Coronary artery (tissue), 2 donors: ENCODE results near the gene PRUNE2.
A peak's percentile ranks its signal among the peaks of the same experiment; 100 is the strongest.

Experiments used
- DNase-seq: peaks from one replicate; pipeline ENCODE4 v3.0.0-alpha.2; 2017; ENCODE audit warnings: low spot score
- H3K27ac ChIP-seq, 2 donors: fragments of 200-600 bp; sonication (generic); one replicate each; pipeline ENCODE4 v1.5.1; 2016 to 2019
- H3K4me3 ChIP-seq: fragments of 200-600 bp; sonication (generic); 2 replicates; pipeline ENCODE4 v1.5.1; 2016; ENCODE audit warnings: mild to moderate bottlenecking, moderate library complexity
- TF ChIP-seq, protein P1 (sequence below): fragments of 200-600 bp; sonication (generic); IDR thresholded peaks from one replicate; pipeline ENCODE4 v1.5.1; 2019; ENCODE audit warnings: antibody characterized with exemption

PRUNE2 gene

DNA sequence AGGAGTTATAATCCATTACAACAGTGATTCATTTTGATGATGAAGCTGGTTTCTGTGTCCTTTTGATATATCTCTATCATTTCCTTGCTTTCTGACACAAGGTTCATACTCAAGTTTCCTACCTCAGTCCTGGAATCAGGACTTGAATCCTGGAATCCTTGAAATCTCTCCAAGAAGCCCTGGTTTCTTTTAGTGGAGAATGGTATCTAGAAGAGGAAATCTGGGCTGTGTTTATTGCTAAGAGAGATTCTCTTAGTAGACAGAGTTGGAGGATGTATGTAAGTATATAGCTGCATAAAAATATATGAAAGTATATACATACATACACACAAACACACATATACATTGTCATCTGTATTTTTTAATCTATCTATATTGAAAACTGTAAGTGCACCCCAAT lies 332.5 kb downstream of the PRUNE2 start:
- Histone ChIP-seq H3K27ac (no peak overlapping the region), H3K4me3 (no peak overlapping the region)
- no peak for DNase-seq
- TF ChIP-seq, protein P1, sequence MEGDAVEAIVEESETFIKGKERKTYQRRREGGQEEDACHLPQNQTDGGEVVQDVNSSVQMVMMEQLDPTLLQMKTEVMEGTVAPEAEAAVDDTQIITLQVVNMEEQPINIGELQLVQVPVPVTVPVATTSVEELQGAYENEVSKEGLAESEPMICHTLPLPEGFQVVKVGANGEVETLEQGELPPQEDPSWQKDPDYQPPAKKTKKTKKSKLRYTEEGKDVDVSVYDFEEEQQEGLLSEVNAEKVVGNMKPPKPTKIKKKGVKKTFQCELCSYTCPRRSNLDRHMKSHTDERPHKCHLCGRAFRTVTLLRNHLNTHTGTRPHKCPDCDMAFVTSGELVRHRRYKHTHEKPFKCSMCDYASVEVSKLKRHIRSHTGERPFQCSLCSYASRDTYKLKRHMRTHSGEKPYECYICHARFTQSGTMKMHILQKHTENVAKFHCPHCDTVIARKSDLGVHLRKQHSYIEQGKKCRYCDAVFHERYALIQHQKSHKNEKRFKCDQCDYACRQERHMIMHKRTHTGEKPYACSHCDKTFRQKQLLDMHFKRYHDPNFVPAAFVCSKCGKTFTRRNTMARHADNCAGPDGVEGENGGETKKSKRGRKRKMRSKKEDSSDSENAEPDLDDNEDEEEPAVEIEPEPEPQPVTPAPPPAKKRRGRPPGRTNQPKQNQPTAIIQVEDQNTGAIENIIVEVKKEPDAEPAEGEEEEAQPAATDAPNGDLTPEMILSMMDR = no peak

DNA sequence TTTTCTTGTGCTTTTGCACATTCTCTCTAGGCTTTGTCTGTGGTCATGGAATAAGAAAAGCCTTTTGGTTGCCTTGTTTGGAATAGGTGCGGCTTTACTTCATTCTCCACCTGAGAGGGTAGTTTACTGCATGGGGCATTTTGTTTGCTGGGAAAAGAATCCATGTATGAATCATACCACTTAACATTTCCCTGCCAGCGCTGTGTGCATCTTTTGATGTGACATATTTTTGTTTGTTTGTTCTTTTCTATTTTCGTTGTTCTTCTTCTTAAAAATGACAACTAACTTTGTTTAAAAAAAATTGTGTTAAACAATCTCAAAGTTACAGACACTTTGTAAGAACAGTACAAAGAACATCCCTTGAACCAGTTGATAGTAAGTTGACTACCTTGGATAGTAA lies 333.8 kb downstream of the PRUNE2 start:
- H3K4me3 ChIP-seq = no peak overlapping the region
- DNase-seq = no peak
- no peak overlapping the region for H3K27ac ChIP-seq
- TF ChIP-seq, protein P1 = no peak

DNA sequence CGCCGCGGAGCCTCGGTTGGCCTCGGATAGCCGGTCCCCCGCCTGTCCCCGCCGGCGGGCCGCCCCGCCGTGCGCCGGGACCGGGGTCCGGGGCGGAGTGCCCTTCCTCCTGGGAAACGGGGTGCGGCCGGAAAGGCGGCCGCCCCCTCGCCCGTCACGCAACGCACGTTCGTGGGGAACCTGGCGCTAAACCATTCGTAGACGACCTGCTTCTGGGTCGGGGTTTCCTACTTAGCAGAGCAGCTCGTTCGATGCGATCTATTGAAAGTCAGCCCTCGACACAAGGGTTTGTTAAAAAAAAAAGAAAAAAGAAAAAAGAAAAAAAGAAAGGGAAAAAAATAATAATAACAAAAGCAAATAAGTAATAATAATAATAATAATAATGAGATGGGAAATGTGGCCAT lies 334.2 kb downstream of the PRUNE2 start:
- Histone ChIP-seq H3K4me3 (peak overlapping the region; percentile 68), H3K27ac (no peak overlapping the region)
- DNase-seq = no peak
- TF ChIP-seq, protein P1 = no peak

DNA sequence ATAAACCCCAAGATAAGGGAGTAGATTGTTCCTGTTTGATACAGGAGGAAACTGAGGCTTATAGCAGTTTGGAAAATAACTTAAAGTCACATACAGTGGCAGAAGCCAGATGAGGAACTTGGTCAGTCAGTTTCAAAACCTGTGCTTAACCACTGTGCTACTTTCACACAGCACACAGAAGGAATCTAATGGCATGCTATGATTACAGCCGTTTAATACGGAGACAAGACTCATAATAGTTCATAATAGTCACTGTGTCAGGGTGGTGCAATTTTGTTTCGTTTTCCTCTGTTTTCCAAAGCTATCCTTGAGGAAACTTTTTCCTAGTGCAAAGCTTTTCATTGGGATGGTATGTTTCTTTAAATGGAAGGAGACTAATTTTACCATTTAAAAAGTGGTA lies 334.6 kb downstream of the PRUNE2 start:
- Histone ChIP-seq H3K27ac (no peak overlapping the region), H3K4me3 (peak overlapping the region; percentile 68)
- DNase-seq = no peak
- TF ChIP-seq, protein P1 = no peak

DNA sequence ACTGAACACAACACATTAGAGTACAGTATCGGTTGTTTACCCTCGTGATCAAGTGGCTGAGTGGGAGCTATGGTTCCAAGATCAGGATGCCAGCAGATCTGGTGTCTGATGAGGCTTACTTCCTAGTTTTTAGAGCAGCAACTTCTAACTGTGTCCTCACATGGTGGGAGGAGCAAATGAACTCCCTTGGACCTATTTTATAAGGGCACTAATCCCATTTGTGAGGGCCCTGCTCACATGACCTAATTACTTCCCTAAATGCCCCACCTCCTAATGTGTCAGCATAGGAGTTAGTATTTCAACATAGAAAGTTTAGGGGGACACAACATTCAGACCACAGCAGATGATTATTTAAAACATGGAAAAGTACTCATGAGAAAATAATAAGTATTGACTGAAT lies 335.1 kb downstream of the PRUNE2 start:
- DNase-seq = no peak
- Histone ChIP-seq H3K4me3 (peak overlapping the region; percentile 68), H3K27ac (no peak overlapping the region)
- TF ChIP-seq, protein P1 = no peak

DNA sequence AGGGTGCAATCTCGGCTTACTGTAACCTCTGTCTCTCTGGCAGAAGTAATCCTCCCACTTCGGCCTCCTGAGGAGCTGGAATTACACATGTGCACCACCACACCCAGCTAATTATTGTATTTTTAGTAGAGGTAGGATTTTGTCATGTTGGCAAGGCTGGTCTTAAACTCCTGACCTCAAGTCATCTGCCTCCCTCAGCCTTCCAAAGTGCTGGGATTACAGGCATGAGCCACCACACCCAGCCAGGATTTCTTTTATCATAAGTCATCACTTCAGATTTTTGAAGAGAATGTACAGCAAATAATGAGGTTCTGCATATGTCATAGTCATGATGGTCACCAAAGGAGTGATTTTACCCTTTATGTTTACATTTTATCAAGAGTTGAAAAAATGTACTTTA lies 338.8 kb downstream of the PRUNE2 start:
- TF ChIP-seq, protein P1 = no peak
- Histone ChIP-seq H3K27ac (no peak overlapping the region), H3K4me3 (no peak overlapping the region)
- no peak for DNase-seq

DNA sequence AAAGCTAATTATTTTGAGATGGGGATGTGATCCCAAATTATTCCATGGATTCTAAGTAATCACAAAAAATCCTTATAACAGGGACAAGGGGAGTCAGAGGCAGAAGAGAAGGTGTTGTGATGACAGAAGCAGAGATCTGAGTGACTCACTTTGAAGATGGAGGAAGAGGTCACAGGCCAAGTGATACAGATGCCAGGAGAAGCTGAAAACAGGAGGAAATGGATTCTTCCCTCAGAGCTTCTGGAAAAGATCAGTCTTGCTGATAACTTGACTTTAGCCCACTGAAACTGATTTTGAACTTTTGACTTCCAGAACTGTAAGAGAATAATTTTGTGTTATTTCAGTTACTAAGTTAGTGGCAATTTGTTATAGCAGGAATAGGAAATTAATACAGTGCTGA lies 341.6 kb downstream of the PRUNE2 start:
- no peak overlapping the region for H3K4me3 ChIP-seq
- H3K27ac ChIP-seq = no peak overlapping the region
- TF ChIP-seq, protein P1 = no peak
- DNase-seq = no peak
